IPS-20b (cell line): ENCODE data around the gene CPXM2.

Experiments used
- H3K27ac ChIP-seq: one replicate; pipeline ENCODE4 v1.5.1; 2013; ENCODE audit warnings: low read length
- H3K27me3 ChIP-seq: 2 replicates; pipeline ENCODE4 v1.6.1; 2013; ENCODE audit warnings: mild to moderate bottlenecking, low read length, inconsistent platforms; ENCODE audit not compliant: insufficient read depth
- H3K36me3 ChIP-seq: 2 replicates; pipeline ENCODE4 v1.6.1; 2013; ENCODE audit warnings: low read depth, mild to moderate bottlenecking, inconsistent platforms, low read length, moderate library complexity; ENCODE audit not compliant: insufficient read depth
- H3K4me1 ChIP-seq: 2 replicates; pipeline ENCODE4 v1.6.1; 2013; ENCODE audit warnings: mild to moderate bottlenecking, control low read depth, inconsistent platforms, low read length, moderate library complexity; ENCODE audit not compliant: insufficient read depth
- H3K4me3 ChIP-seq: 2 replicates; pipeline ENCODE4 v1.5.1; 2013; ENCODE audit warnings: mild to moderate bottlenecking, low read length, inconsistent platforms
- H3K9ac ChIP-seq: 2 replicates; pipeline ENCODE4 v1.6.1; 2013; ENCODE audit warnings: low read depth, mild to moderate bottlenecking, inconsistent platforms, low read length, moderate library complexity
- H3K9me3 ChIP-seq: 2 replicates; pipeline ENCODE4 v1.6.1; 2013; ENCODE audit warnings: mild to moderate bottlenecking, low read depth, low read length, inconsistent platforms; ENCODE audit not compliant: insufficient read depth

Gene CPXM2

GRCh38 chr10:123858077-123858681 lies 33.4 kb downstream of the CPXM2 start:
- Histone ChIP-seq H3K4me3 (no peak overlapping the region), H3K27ac (no peak overlapping the region), H3K9ac (no peak overlapping the region), H3K36me3 (no peaks in the 10 kb centered on the region), H3K27me3 (no peaks in the 10 kb centered on the region), H3K9me3 (no peaks in the 10 kb centered on the region), H3K4me1 (no peaks in the 10 kb centered on the region)

- no peaks in the 10 kb centered on the region for H3K36me3 ChIP-seq
- no peak overlapping the region for H3K9ac ChIP-seq
- H3K9me3 ChIP-seq = no peaks in the 10 kb centered on the region
- H3K4me1 ChIP-seq = no peaks in the 10 kb centered on the region
- H3K27ac ChIP-seq = no peak overlapping the region
- no peak overlapping the region for H3K4me3 ChIP-seq
- no peaks in the 10 kb centered on the region for H3K27me3 ChIP-seq
Observed at GRCh38 chr10:123857616-123858015, 34.0 kb downstream of the CPXM2 start.

DNA sequence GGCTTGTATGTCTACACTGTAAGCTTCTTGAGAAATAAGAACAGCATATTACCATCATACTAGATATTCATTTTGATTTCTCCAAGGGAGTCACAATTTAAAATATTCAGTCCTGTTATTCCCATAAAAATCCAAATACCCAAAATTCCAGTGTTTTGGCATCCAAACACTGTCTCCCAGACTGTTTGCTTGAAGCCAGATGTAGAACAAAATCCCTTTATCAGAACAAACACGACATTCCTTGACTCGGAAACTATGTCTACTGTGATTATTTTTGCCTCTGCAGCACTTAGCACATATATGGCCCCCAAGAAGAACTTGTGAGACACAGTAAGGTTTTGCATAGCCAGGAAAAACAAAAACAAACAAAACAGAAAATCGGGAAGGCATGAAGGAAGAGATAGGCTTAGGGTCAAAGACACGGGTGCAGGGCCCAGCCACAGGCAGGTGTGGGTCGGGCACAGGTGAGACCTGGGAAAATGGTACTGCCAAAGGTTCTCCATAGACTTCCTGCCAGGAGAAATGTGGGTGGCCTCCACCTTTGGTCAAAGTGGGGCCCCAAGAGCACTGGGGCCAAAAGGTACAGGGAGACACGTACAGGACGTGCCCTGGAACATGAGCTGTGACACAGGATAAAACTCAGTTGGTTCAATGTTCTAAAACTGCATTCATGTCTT lies 36.5 kb downstream of the CPXM2 start:
- Histone ChIP-seq H3K9ac (no peak overlapping the region), H3K4me1 (no peaks in the 10 kb centered on the region), H3K27me3 (no peaks in the 10 kb centered on the region)

DNA sequence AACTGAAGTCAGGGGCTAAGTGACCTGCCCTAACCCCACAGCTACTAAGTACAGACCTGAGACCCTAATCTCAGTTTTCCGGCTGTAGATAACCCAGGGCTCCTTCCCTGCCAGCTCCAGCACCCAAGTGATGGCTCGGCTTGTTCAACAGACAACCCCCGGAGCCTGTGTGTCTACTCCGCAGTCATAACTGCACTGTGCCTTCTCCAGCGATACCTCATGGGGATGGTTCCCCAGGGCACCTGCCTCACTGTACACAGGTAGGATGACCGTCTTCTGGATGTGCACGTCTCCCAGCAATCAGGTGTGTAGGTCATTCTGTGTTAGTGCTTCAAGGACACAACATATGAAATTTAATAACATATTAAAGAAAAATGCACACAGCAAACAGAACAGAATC lies 37.1 kb downstream of the CPXM2 start:
- Histone ChIP-seq H3K36me3 (no peaks in the 10 kb centered on the region), H3K9ac (no peak overlapping the region), H3K4me3 (no peak overlapping the region), H3K4me1 (no peaks in the 10 kb centered on the region), H3K27ac (no peak overlapping the region), H3K9me3 (no peaks in the 10 kb centered on the region), H3K27me3 (no peaks in the 10 kb centered on the region)

More for the DNA sequence above, 36.5 kb downstream of the CPXM2 start:
- H3K4me3 ChIP-seq = no peak overlapping the region
- H3K27ac ChIP-seq = no peak overlapping the region
- H3K9me3 ChIP-seq = no peaks in the 10 kb centered on the region
- H3K36me3 ChIP-seq = no peaks in the 10 kb centered on the region

GRCh38 chr10:123854003-123854402 lies 37.6 kb downstream of the CPXM2 start:
- Histone ChIP-seq H3K9me3 (no peaks in the 10 kb centered on the region), H3K27ac (no peak overlapping the region), H3K4me3 (no peak overlapping the region), H3K9ac (no peak overlapping the region), H3K27me3 (no peaks in the 10 kb centered on the region), H3K36me3 (no peaks in the 10 kb centered on the region), H3K4me1 (no peaks in the 10 kb centered on the region)

- Histone ChIP-seq H3K9me3 (no peaks in the 10 kb centered on the region), H3K36me3 (no peaks in the 10 kb centered on the region), H3K27ac (no peak overlapping the region), H3K4me1 (no peaks in the 10 kb centered on the region), H3K9ac (no peak overlapping the region), H3K27me3 (no peaks in the 10 kb centered on the region), H3K4me3 (no peak overlapping the region)
Observed at GRCh38 chr10:123852411-123852951, 39.1 kb downstream of the CPXM2 start.

DNA sequence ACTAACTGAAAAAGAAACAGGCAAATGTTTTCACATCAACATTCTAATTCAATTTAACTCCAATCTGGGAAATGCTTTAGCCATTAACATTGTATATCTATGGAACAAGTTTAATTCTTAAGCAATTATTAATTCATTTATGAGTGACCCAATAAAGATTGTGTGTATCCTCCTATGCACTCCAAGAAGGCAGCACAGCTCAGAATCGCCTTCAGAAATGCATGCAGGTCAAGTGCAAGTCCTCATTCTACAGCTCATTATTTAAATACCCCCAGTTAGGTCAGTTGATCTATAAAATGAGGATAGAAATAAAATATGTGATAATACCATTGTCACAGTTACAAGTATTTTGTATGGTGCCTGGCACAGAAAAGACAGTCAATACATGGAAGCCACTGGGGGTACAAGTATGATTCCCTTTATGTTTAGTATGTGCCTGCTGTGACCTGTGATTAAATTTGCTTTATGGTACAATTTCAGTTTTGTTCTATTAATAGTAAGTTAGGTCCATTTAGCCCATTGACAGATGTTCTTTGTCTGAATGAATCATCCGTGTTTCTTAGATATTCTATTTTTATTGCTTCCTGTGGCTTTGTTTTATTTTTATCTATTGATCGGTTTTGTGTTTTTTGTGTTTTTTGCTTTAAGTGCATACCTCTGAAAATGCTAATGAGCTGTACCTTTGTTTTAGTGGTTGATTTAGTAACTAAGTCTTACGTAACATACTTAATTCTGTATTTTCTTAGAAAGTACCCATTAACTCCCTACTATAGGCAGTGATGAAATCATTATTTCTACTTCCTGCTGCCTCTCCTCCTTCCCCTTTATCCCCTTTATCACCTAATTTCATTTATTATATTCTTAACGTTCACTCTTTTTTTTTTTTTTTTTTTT lies 42.8 kb downstream of the CPXM2 start:
- no peaks in the 10 kb centered on the region for H3K36me3 ChIP-seq
- H3K27me3 ChIP-seq = no peaks in the 10 kb centered on the region
- peaks cover 12% of the 10 kb centered on the region for H3K9me3 ChIP-seq
- H3K4me1 ChIP-seq = peaks cover 5% of the 10 kb centered on the region; the same call in 1 of the 2 replicates
- H3K4me3 ChIP-seq = no peak overlapping the region
- no peak overlapping the region for H3K27ac ChIP-seq
- no peak overlapping the region for H3K9ac ChIP-seq

DNA sequence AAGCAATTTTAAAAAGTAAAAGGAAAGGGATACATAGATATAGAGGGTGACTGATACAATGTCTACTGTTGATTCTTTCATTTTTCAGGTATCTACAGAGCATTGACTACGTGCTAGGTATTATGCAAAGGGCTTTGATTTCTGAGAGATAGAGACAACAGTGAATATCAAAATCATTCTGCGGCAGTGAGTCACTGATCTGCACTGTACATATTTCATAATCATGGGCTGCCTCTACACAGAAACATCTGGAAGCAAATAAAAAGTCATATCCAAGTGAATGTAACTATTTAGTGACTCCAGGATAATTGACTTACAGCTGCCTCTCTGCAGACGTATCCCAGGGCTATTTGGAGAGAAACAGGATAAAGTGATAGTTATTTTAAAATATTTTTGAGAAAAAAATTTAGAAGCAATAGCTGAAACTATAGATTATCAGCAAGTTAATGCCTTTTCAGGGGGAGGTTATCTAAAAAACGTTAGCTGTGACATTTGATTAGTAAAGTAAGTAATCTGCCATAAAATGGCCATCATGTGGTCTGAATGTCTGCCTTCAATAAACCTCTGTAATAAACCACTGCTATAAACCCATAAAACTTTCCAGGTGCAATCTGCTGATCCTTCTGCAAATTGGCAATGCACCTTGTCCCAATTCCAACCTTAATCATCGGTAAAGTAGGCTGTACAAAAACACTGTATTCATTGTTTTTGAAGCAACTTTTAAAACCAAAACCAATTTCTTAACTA lies 43.7 kb downstream of the CPXM2 start:
- peaks cover 12% of the 10 kb centered on the region for H3K9me3 ChIP-seq
- no peak overlapping the region for H3K9ac ChIP-seq
- H3K36me3 ChIP-seq = no peaks in the 10 kb centered on the region
- H3K4me3 ChIP-seq = no peak overlapping the region
- no peaks in the 10 kb centered on the region for H3K27me3 ChIP-seq
- no peak overlapping the region for H3K27ac ChIP-seq
- peaks cover 5% of the 10 kb centered on the region; the same call in 1 of the 2 replicates for H3K4me1 ChIP-seq

DNA sequence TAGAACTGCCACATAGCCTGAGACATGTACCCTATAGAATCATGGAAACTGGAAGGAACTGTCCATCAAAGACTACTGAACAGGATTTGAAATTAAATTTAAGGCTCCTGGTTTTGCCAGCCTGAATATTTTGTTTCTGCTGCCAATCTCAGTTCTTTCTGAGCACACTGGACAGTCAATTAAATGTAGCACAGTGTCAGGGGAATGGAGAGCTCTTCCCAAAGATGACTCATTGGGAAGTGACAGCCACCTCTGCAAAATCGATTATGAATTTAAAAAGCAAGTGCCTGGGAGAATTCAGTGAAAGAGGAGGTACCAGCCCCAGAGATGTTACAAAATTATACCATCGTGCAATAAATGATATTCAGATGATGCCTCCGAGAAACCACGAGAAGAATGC lies 47.8 kb downstream of the CPXM2 start:
- H3K4me1 ChIP-seq = peaks cover 14% of the 10 kb centered on the region; the same call in 1 of the 2 replicates
- no peaks in the 10 kb centered on the region for H3K27me3 ChIP-seq
- no peak overlapping the region for H3K4me3 ChIP-seq

DNA sequence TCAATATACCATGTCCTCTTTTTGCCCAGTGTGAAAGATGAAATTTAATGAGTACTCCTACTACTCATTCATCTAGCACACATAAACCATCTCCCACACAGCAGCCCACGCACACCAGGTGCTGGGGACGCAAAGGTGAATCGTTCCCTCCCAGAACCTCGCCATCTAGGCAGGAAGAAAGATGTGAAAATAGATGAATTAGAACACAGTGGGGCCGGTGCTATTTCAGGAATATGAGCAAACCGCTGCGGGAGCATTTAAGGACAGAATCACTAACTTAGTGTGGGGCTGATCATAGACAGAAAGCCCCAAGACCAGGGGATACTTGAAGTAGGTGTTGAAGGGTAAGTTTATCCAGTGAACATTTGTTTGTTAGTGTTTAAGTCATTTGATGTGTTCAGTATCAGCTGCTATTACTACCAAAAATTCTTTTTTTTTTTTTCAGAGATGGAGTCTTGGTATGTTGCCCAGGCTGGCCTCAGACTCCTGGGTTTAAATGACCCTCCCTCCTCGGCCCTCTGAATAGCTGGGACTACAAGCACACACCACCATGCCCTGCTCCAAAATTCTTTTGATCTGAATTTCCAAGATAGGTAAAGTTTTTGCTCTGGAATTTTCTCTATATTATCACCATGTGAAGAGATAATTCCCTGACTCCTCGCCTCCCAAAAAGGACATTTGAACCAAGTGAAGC lies 48.8 kb downstream of the CPXM2 start:
- Histone ChIP-seq H3K27ac (no peak overlapping the region), H3K36me3 (no peaks in the 10 kb centered on the region), H3K27me3 (no peaks in the 10 kb centered on the region)

More for the DNA sequence above, 47.8 kb downstream of the CPXM2 start:
- no peak overlapping the region for H3K27ac ChIP-seq
- peaks cover 12% of the 10 kb centered on the region for H3K9me3 ChIP-seq
- no peak overlapping the region for H3K9ac ChIP-seq
- no peaks in the 10 kb centered on the region for H3K36me3 ChIP-seq

More for the DNA sequence above, 48.8 kb downstream of the CPXM2 start:
- Histone ChIP-seq H3K4me1 (peaks cover 14% of the 10 kb centered on the region; the same call in 1 of the 2 replicates), H3K4me3 (no peak overlapping the region), H3K9me3 (peaks cover 12% of the 10 kb centered on the region), H3K9ac (no peak overlapping the region)
